Left lobe of liver (tissue), 2 donors: ENCODE data around the gene FABP7. TPM values are rescaled to one million over a fixed set of nuclear protein-coding genes. Genes with fewer than 3 reads are reported as not detected.

Experiments used
- ATAC-seq: fragments of 200-7000 bp; cut with Tn5 transposase; one replicate; pipeline ENCODE4 v1.9.1; 2020; ENCODE audit warnings: mild to moderate bottlenecking, moderate library complexity
- DNase-seq: peaks from one replicate; pipeline ENCODE4 v3.0.0-alpha.2; 2020; ENCODE audit warnings: low spot score
- total RNA-seq: library from RNA; stranded (reverse); gene quantifications from one replicate; pipeline ENCODE4 v1.2.1, GENCODE V29; 2021
- donor health status: DM: no; HTN: no; CAD: no; lungs with moderate emphysema.
- donor health status: DM: no; HTN: yes; CAD: no.

Gene FABP7
- total RNA-seq, 1 donor from 2014 or later = not detected

DNA sequence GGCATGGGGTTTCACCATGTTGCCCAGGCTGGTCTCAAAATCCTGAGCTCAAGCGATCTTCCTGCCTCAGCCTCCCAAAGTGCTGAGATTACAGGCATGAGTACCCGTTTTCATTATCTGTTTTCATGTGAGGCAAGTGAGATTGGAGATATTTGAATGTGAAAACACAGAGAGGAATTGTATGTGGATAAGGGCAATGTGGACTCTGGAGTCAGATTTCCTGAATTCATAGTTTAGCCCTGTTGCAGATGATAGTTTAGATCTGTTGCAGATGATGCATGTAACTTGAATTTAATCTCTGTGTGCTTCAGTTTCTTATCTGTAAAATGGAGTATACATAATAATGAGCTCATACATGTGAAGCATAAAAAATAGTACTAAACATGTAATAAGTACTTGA, 13.2 kb downstream of the FABP7 start:
- DNase-seq (no peak), ATAC-seq (no peak)

GRCh38 chr6:122797537-122797936, 18.0 kb downstream of the FABP7 start:
- ATAC-seq (no peak), DNase-seq (no peak)

GRCh38 chr6:122798099-122798641, 18.7 kb downstream of the FABP7 start:
- peak; percentile 83 for DNase-seq
- ATAC-seq = peak; percentile 96

DNA sequence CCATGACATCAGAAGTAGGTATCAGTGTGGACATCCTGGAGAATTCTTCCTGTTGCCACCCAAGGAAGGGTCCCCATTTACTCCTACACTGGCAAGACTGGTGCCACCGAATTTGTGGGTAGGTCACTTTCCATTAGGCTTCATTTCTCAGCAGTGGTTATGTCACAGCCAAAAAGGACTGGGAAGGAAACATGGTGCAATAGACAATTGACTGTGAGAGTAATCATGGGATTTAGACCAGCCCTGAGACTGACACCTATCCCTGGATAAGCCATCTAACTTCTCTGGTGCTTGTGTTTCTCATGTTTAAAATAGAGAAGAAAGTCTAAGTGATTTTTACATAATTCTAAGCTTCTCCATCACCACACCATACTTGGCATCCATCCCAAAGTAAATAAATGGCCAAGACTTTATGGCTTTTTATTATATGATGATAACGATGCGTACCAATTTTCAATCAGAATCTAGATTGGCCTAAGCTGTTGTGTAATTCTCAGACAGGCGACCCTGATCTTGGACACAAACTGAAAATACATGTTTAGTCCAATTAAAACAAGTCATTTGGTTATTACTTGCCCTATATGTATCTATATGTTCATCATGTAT, 19.7 kb downstream of the FABP7 start:
- no peak for DNase-seq
- no peak for ATAC-seq

GRCh38 chr6:122799916-122800686, 20.6 kb downstream of the FABP7 start:
- no peak for DNase-seq
- ATAC-seq = no peak

DNA sequence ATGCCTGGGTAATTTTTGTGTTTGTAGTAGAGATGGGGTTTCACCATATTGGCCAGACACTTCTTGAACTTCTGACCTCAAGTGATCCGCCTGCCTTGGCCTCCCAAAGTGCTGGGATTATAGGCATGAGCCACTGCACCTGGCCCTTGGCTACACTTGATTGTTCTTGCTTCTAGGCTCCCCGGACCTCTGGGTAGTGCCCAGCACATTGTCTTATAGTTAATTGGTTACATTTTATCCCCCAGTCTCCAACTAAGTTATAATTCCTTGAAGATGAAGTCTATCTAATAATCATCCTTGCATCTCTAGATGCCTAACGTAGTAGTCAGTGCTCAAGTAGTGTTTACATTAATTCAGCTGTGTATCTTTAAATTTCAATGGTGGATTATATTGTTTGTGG, 21.4 kb downstream of the FABP7 start:
- DNase-seq (no peak), ATAC-seq (no peak)

- ATAC-seq (no peak), DNase-seq (no peak)
These were observed 21.9 kb downstream of the FABP7 start for GRCh38 chr6:122801397-122801796.

GRCh38 chr6:122803171-122803661, 23.7 kb downstream of the FABP7 start:
- DNase-seq (no peak), ATAC-seq (peak; percentile 69)

DNA sequence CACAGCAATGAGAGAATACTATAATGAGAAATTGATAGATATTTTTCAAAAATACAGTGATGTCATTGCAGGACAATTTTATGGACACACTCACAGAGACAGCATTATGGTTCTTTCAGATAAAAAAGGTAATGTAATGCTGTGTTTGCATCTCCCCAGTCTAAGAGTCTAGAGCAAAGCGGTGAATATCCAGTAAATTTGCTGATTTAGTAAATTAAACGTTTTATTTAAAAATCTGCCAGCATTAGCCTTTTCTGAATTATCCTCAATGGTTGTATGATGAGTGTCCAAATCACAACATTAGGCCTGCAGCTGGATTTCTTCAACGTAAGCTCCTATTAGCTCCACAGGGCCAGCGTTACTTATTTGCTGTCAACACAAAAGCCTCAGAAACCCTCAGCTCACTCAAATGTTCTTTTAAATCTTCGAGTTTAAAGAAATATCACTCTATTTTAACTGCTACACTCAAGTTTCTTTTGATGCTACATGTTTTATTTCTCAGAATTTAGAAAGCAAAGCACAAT, 25.5 kb downstream of the FABP7 start:
- no peak for DNase-seq

GRCh38 chr6:122806291-122806690, 26.8 kb downstream of the FABP7 start:
- no peak for ATAC-seq
- no peak for DNase-seq

More for the DNA sequence above, 25.5 kb downstream of the FABP7 start:
- ATAC-seq = no peak

- ATAC-seq (no peak), DNase-seq (no peak)
These were observed 28.8 kb downstream of the FABP7 start for GRCh38 chr6:122808121-122808885.

DNA sequence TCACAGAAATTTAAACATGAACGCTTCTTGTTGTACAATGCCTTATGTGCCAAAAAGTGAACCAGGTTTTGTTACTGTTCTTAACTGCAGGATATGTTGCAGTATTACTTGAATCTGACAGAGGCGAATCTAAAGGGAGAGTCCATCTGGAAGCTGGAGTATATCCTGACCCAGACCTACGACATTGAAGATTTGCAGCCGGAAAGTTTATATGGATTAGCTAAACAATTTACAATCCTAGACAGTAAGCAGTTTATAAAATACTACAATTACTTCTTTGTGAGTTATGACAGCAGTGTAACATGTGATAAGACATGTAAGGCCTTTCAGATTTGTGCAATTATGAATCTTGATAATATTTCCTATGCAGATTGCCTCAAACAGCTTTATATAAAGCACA, 29.5 kb downstream of the FABP7 start:
- ATAC-seq = no peak

GRCh38 chr6:122809691-122810090, 30.2 kb downstream of the FABP7 start:
- ATAC-seq = no peak
- DNase-seq = no peak

More for the DNA sequence above, 29.5 kb downstream of the FABP7 start:
- DNase-seq = no peak

DNA sequence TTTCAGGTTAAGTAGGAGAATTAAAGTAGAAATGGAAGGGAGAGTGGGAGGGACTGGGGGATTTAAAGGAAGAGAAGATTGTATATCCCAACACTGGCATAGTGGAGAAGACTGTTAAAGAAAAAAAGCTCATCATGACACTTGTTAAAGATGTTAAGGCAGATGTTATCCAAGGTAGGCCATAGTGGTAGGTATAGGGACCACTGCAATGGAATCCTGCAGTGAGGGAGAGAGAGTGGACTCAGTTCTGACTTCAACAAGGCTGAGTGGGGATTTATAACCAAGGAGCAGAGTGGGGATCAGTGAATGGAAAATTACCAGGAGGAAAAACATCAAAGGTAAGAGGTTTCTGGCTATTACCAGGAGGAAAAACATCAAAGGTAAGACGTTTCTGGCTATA, 30.7 kb downstream of the FABP7 start:
- DNase-seq (no peak), ATAC-seq (no peak)

GRCh38 chr6:122817358-122817757, 37.8 kb downstream of the FABP7 start:
- DNase-seq (no peak), ATAC-seq (no peak)

DNA sequence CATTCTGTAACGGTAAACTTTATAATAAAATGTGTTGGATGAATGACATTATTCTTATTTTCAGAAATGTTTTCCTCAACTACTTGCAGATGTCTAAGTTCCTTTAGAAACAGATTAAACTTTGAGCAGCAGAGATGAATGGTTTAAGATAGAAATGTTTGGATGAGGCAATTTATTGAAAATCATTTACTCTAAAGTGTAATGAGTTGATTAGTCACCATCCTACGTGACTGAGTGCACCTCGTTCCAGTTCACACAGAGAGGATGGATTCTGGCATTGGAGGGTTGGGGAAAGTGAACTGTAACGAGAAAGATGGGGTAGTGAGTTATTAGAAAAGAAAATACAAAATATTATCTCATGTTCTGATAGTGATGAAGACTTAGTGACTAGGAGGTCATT, 38.2 kb downstream of the FABP7 start:
- ATAC-seq (no peak), DNase-seq (no peak)

GRCh38 chr6:122818866-122819265, 39.4 kb downstream of the FABP7 start:
- DNase-seq = no peak
- no peak for ATAC-seq

DNA sequence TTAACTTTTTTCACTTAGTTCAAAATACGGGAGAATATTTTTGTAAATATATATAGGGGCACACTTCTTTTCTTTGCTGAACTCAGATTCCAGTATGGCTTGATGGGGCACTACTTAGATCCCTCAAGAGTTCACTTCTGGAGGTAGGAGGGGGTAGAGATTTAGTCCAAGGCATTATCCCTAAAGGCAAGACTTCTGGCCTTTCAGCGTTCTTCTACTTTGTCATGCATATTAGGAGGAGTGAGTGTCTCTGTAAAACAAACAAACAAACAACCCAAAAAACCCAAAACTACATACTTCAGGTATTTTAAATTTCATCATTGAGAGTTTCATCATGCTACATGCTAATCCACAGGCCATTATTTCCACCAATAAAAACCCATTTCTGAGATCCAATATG, 41.6 kb downstream of the FABP7 start:
- ATAC-seq = no peak
- no peak for DNase-seq

- ATAC-seq (no peak), DNase-seq (no peak)
These were observed 45.6 kb downstream of the FABP7 start for GRCh38 chr6:122825163-122825562.

DNA sequence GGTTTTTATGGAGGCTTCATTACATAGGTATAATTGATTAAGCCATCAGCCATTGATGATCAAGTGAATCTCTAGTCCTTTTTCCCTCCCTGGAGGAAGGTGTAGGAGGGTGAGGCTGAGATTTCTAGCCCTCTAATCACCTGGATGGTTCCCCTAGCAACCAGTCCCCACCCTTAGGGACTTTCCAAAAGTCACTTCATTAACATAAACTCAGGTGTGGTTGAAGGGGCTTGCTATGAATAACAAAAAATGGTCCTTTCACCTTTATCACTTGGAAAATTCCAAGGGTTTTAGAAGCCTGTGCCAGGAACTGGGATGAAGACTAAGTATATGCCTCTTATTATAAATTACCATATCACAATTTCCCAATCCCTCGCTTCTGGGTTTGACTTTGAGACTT, 49.9 kb downstream of the FABP7 start:
- no peak for ATAC-seq
- DNase-seq = no peak

GRCh38 chr6:122831511-122831910, 52.0 kb downstream of the FABP7 start:
- no peak for DNase-seq

More at GRCh38 chr6:122831511-122831910, 52.0 kb downstream of the FABP7 start:
- no peak for ATAC-seq
